ENCODE measurements around the gene RPS19BP1. TPM values are rescaled to one million over a fixed set of nuclear protein-coding genes. Genes with fewer than 3 reads are reported as not detected.

The RPS19BP1 gene, protein sequence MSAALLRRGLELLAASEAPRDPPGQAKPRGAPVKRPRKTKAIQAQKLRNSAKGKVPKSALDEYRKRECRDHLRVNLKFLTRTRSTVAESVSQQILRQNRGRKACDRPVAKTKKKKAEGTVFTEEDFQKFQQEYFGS
- total RNA-seq, result 100 to 1,000 TPM in 1 of 2 donors, 10 to 100 TPM in 1; 61.3 to 102 TPM

DNA sequence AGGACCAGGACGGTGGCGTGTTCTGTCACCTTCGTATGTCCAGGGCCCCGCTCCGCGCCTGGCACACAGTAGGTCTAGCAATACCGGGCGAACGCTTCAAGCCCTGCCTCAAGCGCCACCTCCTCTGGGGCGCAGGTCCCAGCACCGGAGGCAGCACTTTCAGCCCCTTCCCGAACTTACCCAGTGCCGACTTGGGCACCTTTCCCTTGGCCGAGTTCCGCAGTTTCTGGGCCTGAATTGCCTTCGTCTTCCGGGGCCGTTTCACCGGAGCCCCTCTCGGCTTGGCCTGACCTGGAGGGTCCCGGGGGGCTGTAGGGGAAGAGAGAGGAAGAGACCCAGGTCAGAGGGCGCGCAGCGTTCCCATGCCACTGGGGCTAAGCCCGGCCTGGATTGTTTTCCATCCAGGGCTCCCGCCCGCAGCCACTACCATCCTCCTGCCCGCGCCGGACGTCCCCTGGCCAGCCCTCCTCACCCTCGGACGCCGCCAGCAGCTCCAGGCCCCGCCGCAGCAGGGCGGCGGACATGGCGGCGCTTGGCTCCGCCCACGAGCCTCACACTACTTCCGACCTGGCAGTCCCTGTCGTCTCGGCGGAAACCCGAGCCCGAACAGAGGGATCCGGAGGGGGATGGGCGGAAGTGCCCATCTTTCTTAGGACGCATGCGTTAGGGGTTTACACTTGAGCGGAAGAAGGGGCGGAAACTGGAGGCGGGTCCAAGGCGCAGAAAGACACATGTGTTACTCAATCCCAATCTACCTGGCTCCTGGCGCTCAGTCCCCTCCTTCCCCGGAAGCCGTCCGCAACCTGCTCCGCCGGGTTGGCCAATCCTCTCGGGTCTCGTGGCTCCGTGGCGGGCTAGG is at the start of gene RPS19BP1:
TSS of gene RPS19BP1 (minus strand) at position 534 of the 859 bp plus-strand sequence. CDS start at position 524, 10 bp downstream.
- Mint-ChIP-seq H3K4me1 (peaks cover 38% of the 10 kb centered on the region), H3K27ac (peak within 1 kb of the TSS; percentile 96), H3K27me3 (no peaks in the 10 kb centered on the region), H3K4me3 (peak within 1 kb of the TSS; percentile 98), H3K9me3 (no peaks in the 10 kb centered on the region), H3K36me3 (ENCODE audit: low read depth) (peaks cover 52% of the 10 kb centered on the region)
- peak; percentile 91 for ATAC-seq (replicated peaks)

DNA sequence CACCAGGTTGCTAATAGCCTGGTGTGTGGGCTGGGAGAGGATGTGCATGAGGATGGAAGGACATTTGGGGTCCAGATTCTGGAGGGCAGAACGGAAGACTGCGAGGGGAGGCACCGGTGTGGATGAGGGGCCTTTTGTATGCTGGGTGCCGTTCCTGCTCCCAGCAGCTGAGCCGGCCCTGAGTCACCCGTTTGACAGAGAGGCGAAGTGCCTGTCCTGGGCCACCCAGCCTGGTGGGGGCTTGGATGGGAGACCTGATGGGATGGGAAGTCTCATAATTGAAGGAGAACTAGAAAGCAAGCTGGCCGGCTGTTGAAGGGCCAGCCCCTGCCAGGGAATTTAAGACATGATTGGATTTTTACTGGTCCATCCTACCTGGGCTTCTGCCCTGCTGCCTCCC is 48.8 kb upstream of the RPS19BP1 start:
- Mint-ChIP-seq H3K36me3 (ENCODE audit: low read depth) (no peaks in the 10 kb centered on the region), H3K4me3 (no peak overlapping the region), H3K4me1 (peaks cover 5% of the 10 kb centered on the region), H3K27ac (peak overlapping the region; percentile 37), H3K9me3 (peaks cover 8% of the 10 kb centered on the region), H3K27me3 (peaks cover 12% of the 10 kb centered on the region)
- ATAC-seq (replicated peaks), result no peak

DNA sequence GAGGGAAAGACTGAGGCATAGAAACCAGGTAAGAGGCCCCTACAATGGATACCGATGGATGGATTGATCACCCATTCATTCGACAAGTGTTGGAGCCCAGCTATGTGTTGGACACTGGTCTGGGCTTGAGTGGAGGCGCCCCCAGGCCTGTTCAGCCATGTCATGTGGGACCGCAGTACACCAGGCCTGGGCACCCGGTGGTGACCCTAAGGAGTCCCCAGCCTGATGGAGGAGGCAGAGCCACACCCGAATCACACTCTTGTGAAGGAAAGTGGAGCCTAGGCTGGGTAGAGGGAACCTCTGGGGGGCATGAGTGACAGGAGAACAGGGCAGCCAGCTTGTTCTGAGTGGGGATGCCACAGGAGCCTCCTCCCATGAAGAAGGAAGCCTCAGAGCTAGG is 48.2 kb upstream of the RPS19BP1 start:
- Mint-ChIP-seq H3K36me3 (ENCODE audit: low read depth) (no peaks in the 10 kb centered on the region), H3K4me3 (no peak overlapping the region), H3K9me3 (peaks cover 8% of the 10 kb centered on the region), H3K4me1 (peaks cover 5% of the 10 kb centered on the region), H3K27ac (peak overlapping the region; percentile 37), H3K27me3 (peaks cover 12% of the 10 kb centered on the region)
- ATAC-seq (replicated peaks), result no peak

DNA sequence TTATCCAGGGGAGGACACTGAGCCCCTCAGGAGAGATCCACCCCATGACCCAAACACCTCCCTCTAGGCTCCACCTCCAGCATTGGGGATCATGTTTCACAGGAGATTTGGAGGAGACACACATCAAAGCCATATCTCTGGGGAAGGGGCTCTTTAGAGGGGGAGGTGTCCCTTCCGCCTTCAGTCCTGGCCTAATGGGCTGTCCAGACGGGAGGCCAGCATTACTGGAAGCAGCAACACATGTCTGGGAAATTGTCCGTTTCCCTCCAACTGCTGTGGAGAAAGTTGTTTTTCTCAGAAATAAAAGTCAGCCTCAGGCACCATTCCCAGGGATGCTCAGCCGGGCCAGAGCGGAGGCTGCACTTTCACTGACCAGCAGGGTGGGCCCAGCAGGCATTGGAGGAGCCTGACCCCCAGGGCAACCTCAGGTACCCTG is 47.5 kb upstream of the RPS19BP1 start:
- H3K4me3 Mint-ChIP-seq, result no peak overlapping the region
- H3K27me3 Mint-ChIP-seq, result peaks cover 12% of the 10 kb centered on the region
- no peak for ATAC-seq (replicated peaks)
- peaks cover 8% of the 10 kb centered on the region for H3K9me3 Mint-ChIP-seq
- H3K27ac Mint-ChIP-seq, result no peak overlapping the region
- peaks cover 5% of the 10 kb centered on the region for H3K4me1 Mint-ChIP-seq
- H3K36me3 Mint-ChIP-seq (ENCODE audit: low read depth), result no peaks in the 10 kb centered on the region

DNA sequence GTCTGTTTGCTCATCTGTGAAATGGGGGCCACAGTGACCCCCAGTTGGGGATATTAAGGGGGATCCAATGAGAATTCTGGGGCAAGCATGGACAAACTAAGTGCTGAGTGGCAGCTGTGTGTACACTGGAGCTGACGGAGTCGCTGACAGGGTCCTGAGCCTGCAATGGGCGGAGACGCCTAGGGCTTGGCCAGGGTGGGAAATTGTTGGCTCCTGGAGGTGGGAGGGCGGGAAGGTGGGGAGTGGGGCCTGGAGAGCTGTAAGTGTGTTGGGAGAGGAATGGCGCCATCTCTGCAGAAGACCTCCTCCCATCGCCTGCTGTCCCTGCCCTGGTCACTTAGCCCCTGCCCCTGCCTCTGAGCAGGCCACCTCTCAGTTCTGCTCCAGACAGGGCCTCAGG is 45.4 kb upstream of the RPS19BP1 start:
- Mint-ChIP-seq H3K9me3 (peaks cover under 1% of the 10 kb centered on the region), H3K36me3 (ENCODE audit: low read depth) (no peaks in the 10 kb centered on the region), H3K4me1 (peaks cover 5% of the 10 kb centered on the region), H3K27me3 (peaks cover 6% of the 10 kb centered on the region), H3K4me3 (no peak overlapping the region), H3K27ac (no peak overlapping the region)
- no peak for ATAC-seq (replicated peaks)

DNA sequence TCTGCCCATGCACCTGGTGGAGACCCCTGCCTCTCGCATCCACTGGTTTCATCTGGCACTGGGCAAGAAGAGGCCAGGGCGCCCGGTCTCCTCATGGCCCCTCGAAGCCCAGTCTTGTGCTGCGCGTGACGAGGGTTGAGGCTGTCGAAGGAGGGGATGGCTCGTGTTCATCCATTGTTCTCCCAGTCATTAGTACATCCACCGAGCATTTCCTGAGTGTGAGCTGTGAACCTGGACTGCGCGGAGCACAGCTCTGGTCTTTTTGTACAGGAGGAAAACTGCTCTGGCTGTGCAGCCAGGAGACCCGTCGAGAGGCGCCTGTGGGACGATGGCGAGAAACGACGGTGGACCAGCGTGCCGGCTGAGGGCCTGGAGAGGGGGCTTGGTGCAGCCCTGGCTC is 44.8 kb upstream of the RPS19BP1 start:
- Mint-ChIP-seq H3K4me3 (no peak overlapping the region), H3K4me1 (peaks cover 5% of the 10 kb centered on the region), H3K27ac (no peak overlapping the region), H3K9me3 (no peaks in the 10 kb centered on the region), H3K27me3 (peaks cover 6% of the 10 kb centered on the region), H3K36me3 (ENCODE audit: low read depth) (no peaks in the 10 kb centered on the region)
- ATAC-seq (replicated peaks), result no peak

DNA sequence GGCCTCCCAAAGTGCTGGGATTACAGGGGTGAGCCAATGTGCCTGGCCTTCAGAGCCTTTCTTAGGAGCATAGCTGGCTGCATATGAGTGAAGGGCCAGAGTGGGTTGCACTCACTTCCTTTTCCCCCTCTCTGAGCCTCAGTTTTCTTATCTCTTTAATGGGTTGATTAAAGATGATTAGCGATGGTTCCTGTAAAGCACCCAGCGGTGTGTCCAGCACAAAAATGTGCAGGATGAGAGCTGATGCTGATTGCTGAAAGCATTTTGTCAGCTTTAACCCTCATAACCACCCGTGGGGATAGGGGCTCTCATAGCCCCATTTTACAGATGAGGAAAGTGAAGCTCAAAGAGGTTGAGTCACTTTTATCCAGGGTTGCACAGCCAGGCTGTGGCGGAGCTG is 43.5 kb upstream of the RPS19BP1 start:
- no peak for ATAC-seq (replicated peaks)
- H3K4me3 Mint-ChIP-seq, result no peak overlapping the region
- no peaks in the 10 kb centered on the region for H3K36me3 Mint-ChIP-seq (ENCODE audit: low read depth)
- peaks cover 6% of the 10 kb centered on the region for H3K27me3 Mint-ChIP-seq
- H3K9me3 Mint-ChIP-seq, result no peaks in the 10 kb centered on the region
- peaks cover 6% of the 10 kb centered on the region for H3K4me1 Mint-ChIP-seq
- no peak overlapping the region for H3K27ac Mint-ChIP-seq

DNA sequence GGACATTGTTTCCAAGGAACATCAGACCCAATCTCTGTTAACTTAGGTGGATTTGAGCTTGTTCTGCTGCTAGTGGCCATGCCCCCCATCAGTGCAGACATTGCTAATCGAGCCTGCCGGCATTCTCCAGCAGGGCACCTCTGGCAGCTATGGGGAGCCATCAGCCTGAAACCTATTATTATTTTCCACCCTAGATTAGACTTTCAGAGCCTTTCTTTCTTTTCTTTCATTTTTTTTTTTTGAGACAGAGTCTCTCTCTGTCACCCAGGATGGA is 42.9 kb upstream of the RPS19BP1 start:
- no peak overlapping the region for H3K27ac Mint-ChIP-seq
- ATAC-seq (replicated peaks), result no peak
- H3K9me3 Mint-ChIP-seq, result no peaks in the 10 kb centered on the region
- H3K4me1 Mint-ChIP-seq, result peaks cover 5% of the 10 kb centered on the region
- H3K4me3 Mint-ChIP-seq, result no peak overlapping the region
- H3K27me3 Mint-ChIP-seq, result peaks cover 6% of the 10 kb centered on the region
- H3K36me3 Mint-ChIP-seq (ENCODE audit: low read depth), result no peaks in the 10 kb centered on the region

DNA sequence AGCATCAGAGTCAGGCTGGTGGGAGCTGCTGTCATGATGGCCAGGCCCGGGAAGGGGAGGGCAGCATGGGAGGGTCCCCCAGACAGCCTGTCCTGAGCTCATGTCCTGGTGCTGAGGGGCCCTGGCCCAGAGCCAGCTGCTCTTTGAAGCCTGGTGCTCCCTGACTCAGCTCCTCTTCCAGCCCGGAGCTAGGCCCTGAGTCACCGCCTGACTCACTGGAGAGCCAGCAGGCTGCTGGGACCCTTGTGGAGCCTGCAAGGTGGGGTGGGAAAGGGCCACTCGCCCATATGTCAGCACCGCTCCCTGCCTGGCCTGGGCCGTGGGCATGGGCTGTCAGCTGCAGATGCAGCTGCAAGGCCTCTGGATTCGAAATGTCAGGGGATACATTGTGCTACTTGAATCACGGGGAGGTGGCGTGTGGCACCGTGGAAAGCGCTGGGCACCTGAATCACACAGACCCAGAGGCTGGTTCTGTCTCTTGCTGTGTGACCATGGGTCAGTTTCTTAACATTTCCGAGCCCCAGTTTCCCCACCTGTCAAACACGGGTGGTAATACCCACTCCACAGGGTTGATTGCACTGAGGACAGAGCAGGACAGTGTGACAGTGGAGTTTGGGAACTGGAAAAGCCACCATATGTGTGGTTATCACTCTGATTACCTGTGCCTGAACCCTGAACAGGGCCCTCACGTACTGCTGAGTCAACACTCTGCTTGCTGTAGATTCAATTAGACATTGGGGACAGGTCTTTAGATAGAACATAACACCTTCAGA is 42.4 kb upstream of the RPS19BP1 start:
- Mint-ChIP-seq H3K27ac (no peak overlapping the region), H3K4me1 (peaks cover 5% of the 10 kb centered on the region), H3K9me3 (no peaks in the 10 kb centered on the region), H3K27me3 (peaks cover 6% of the 10 kb centered on the region), H3K4me3 (no peak overlapping the region), H3K36me3 (ENCODE audit: low read depth) (no peaks in the 10 kb centered on the region)
- peak; percentile 7 for ATAC-seq (replicated peaks)

DNA sequence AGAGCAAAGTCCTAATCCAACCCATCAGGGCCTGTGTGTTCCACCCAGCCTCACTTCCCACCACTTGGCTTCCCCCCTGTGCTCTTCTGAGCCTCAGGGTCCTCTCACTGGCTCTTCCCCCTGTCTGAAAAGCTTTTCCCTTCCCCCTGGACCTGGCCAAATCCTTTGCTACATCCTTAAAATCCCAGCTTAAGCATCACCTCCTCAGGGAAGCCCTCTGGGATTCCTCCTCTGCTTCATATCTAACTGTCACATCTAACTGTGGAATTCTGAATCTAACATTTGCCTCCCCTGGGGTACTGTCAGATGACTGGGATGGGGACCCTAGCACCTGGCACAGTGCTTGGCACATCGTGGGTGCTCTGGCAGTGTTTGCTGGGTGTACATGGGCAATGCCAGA is 39.0 kb upstream of the RPS19BP1 start:
- Mint-ChIP-seq H3K27ac (no peak overlapping the region), H3K27me3 (no peaks in the 10 kb centered on the region), H3K36me3 (ENCODE audit: low read depth) (no peaks in the 10 kb centered on the region), H3K9me3 (no peaks in the 10 kb centered on the region), H3K4me1 (peaks cover 9% of the 10 kb centered on the region), H3K4me3 (no peak overlapping the region)
- ATAC-seq (replicated peaks), result no peak

DNA sequence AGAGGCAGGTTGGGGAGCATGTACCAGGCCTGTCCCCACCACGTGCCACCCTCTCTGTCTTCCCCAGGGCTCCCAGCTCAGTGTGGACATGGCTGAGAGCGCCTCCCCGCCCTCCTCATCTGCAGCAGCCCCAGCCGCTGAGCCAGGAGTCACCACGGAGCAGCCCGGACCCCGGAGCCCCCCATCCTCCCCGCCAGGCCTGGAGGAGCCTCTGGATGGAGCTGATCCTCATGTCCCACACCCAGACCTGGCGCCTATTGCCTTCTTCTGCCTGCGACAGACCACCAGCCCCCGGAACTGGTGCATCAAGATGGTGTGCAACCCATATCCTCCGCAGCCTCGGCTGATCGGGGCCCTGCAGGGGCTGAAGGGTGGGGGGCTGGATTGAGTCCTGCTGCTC is 38.1 kb upstream of the RPS19BP1 start, which contains the start of gene CACNA1I:
TSS of gene CACNA1I (plus strand) at position 89 of the 400 bp plus-strand sequence. CDS start at position 89, 0 bp downstream.
- Mint-ChIP-seq H3K36me3 (ENCODE audit: low read depth) (no peaks in the 10 kb centered on the region), H3K27me3 (no peaks in the 10 kb centered on the region), H3K9me3 (no peaks in the 10 kb centered on the region), H3K4me3 (no peak within 1 kb of the TSS), H3K27ac (no peak within 1 kb of the TSS), H3K4me1 (peaks cover 11% of the 10 kb centered on the region)
- no peak for ATAC-seq (replicated peaks)

DNA sequence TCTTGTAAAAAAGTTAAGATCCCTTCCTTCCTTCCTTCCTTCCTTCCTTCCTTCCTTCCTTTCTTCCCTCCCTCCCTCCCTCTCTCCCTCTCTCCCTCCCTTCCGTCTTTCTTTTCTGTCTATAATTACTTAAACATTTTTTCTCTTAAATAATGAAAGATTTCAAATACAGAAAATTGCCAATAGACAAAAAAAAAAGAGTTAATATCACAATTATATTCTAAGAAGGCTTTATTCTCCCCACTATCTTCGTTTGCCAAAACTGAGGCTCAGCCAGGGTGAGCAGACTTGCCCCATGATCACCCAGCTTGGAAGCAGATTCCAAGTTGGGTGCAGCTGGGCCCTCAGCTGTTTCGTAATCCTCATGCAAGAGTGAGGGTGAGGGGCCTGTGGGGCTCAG is 37.7 kb upstream of the RPS19BP1 start:
- no peaks in the 10 kb centered on the region for H3K27me3 Mint-ChIP-seq
- H3K27ac Mint-ChIP-seq, result no peak overlapping the region
- H3K9me3 Mint-ChIP-seq, result peaks cover 4% of the 10 kb centered on the region
- H3K4me3 Mint-ChIP-seq, result no peak overlapping the region
- no peak for ATAC-seq (replicated peaks)
- H3K4me1 Mint-ChIP-seq, result peaks cover 16% of the 10 kb centered on the region
- H3K36me3 Mint-ChIP-seq (ENCODE audit: low read depth), result no peaks in the 10 kb centered on the region

DNA sequence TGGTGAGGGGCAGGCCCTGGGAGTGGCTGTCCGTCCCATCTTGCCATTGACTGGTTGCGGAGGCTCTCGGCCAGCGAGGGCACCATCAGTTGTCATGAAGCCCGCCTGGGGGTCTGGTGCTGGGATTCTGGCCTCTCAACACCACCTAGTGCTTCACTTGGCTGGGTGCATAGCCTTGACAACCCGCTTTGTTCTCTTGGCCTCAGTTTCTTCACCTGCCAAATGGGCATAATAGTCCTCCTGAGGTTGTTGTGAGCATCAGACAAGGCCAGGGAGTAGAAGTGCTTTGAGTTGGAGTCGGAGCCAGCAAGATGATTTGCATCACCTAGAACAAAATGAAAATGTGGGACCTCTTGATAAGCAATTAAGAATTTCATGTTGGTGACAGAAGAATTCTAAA is 36.5 kb upstream of the RPS19BP1 start:
- ATAC-seq (replicated peaks), result no peak
- Mint-ChIP-seq H3K27me3 (no peaks in the 10 kb centered on the region), H3K27ac (no peak overlapping the region), H3K4me3 (no peak overlapping the region), H3K9me3 (peaks cover 4% of the 10 kb centered on the region), H3K4me1 (peaks cover 16% of the 10 kb centered on the region), H3K36me3 (ENCODE audit: low read depth) (no peaks in the 10 kb centered on the region)

DNA sequence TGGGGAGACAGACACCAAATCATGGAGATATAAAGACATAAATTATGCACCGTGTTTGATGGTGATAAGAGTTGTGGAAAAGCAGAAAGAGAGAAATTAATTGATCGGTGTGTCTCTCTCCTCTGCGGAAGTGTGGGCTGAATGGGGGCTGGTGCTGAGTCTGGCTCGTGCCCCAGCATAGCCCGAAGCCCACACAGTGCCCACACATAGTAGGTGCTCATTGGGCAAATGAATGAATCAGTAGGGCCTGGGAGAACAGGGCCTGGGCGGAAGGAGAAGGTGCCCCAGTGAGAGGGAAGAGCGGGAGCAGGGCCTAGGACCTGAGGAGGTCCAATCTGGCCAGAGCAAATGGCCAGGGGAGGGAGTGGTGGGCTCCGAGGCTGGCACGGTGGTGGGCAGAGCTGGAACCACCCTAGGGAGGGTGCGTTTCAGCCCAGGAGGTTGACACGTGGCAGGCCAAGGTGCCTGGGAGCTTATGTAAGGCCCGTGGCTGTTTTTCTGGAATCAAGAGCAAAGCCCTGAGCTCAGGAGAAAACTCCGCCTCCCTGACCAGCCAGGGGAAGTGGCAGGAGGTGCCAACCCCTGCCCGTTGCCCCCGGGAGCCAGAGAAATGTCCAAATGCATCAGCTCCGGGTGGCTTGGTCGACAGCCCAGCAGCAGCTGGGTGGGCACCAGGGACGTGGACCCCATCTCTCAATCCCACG is 35.9 kb upstream of the RPS19BP1 start:
- H3K4me1 Mint-ChIP-seq, result peaks cover 16% of the 10 kb centered on the region
- H3K27me3 Mint-ChIP-seq, result no peaks in the 10 kb centered on the region
- peak overlapping the region; percentile 28 for H3K4me3 Mint-ChIP-seq
- no peaks in the 10 kb centered on the region for H3K36me3 Mint-ChIP-seq (ENCODE audit: low read depth)
- peaks cover 4% of the 10 kb centered on the region for H3K9me3 Mint-ChIP-seq
- no peak for ATAC-seq (replicated peaks)
- H3K27ac Mint-ChIP-seq, result peak overlapping the region; percentile 48
